WTC11 (cell line): ENCODE data around the gene BLOC1S3. TPM values are rescaled to one million over a fixed set of nuclear protein-coding genes. Genes with fewer than 3 reads are reported as not detected.

ENCODE experiments used
- ATAC-seq: fragments of 200-7000 bp; cut with Tn5 transposase; 2 replicates; pipeline ENCODE4 v1.10.0; 2021; ENCODE audit warnings: mild to moderate bottlenecking, moderate library complexity
- CTCF ChIA-PET: fragments of 300-600 bp; sonication (Branson Sonifier 250); formaldehyde crosslinking; loops from one replicate; lab custom pipeline; 2021; ENCODE audit warnings: antibody characterized with exemption; lab: Charles Lee
- POLR2A ChIA-PET: fragments of 350-600 bp; sonication (Branson Sonifier 250); formaldehyde crosslinking; loops from one replicate; lab custom pipeline; 2021; ENCODE audit warnings: antibody characterized with exemption; lab: Charles Lee
- DNase-seq: peaks from one replicate; pipeline ENCODE4 v3.0.0; 2021; ENCODE audit warnings: low spot score
- H3K27ac Mint-ChIP-seq: 2 replicates; pipeline ENCODE4 v1.8.0; 2021; ENCODE audit warnings: mixed read lengths
- H3K27me3 Mint-ChIP-seq: 2 replicates; pipeline ENCODE4 v1.8.0; 2021; ENCODE audit warnings: low read depth, mild to moderate bottlenecking, moderate library complexity, mixed read lengths
- H3K36me3 Mint-ChIP-seq: 2 replicates; pipeline ENCODE4 v1.8.0; 2021; ENCODE audit warnings: mixed read lengths
- H3K4me1 Mint-ChIP-seq: 2 replicates; pipeline ENCODE4 v1.8.0; 2022; ENCODE audit warnings: mixed read lengths
- H3K4me3 Mint-ChIP-seq: 2 replicates; pipeline ENCODE4 v1.8.0; 2021; ENCODE audit warnings: mild to moderate bottlenecking, moderate library complexity, mixed read lengths
- H3K9me3 Mint-ChIP-seq: 2 replicates; pipeline ENCODE4 v1.8.0; 2021; ENCODE audit warnings: mixed read lengths
- CBFB ChIP-seq: sonication (generic); formaldehyde crosslinking; IDR thresholded peaks from 2 replicates; pipeline ENCODE4 v1.8.1; 2022; ENCODE audit warnings: mild to moderate bottlenecking, low read depth, missing genetic modification reagents
- CREM ChIP-seq: sonication (generic); formaldehyde crosslinking; IDR thresholded peaks from 2 replicates; pipeline ENCODE4 v1.8.1; 2022; ENCODE audit warnings: mild to moderate bottlenecking, missing genetic modification reagents, moderate library complexity
- ELF4 ChIP-seq: sonication (generic); formaldehyde crosslinking; IDR thresholded peaks from 2 replicates; pipeline ENCODE4 v1.8.1; 2022; ENCODE audit warnings: low read depth, mild to moderate bottlenecking, moderate library complexity, missing genetic modification reagents
- ESRRA ChIP-seq: sonication (generic); formaldehyde crosslinking; IDR thresholded peaks from 2 replicates; pipeline ENCODE4 v1.8.1; 2022; ENCODE audit warnings: mild to moderate bottlenecking, missing genetic modification reagents, borderline replicate concordance
- GRHL2 ChIP-seq: fragments of 250-450 bp; sonication (Bioruptor Pico); IDR thresholded peaks from 2 replicates; pipeline ENCODE4 v1.8.0; 2022; ENCODE audit warnings: mild to moderate bottlenecking, moderate library complexity; ENCODE audit not compliant: insufficient replicate concordance, severe bottlenecking
- MXD4 ChIP-seq: fragments of 250-450 bp; sonication (Bioruptor Pico); IDR thresholded peaks from 2 replicates; pipeline ENCODE4 v1.8.0; 2021; ENCODE audit warnings: mild to moderate bottlenecking, moderate library complexity, borderline replicate concordance
- MYBL2 ChIP-seq: sonication (generic); formaldehyde crosslinking; IDR thresholded peaks from 2 replicates; pipeline ENCODE4 v1.8.1; 2023; ENCODE audit warnings: mild to moderate bottlenecking, moderate library complexity, missing genetic modification reagents
- SP1 ChIP-seq: sonication (generic); formaldehyde crosslinking; conservative IDR thresholded peaks from 2 replicates; pipeline ENCODE4 v1.8.1; 2022; ENCODE audit warnings: missing genetic modification reagents
- TP53 ChIP-seq: sonication (generic); formaldehyde crosslinking; IDR thresholded peaks from 2 replicates; pipeline ENCODE4 v1.8.1; 2023; ENCODE audit warnings: mild to moderate bottlenecking, missing genetic modification reagents
- total RNA-seq: library from RNA; stranded (reverse); gene quantifications from 3 replicates; pipeline ENCODE4 v1.2.3, GENCODE V29; 2021
- TF ChIP-seq, protein P1 (sequence below): sonication (generic); formaldehyde crosslinking; IDR thresholded peaks from 2 replicates; pipeline ENCODE4 v1.8.0; 2022; ENCODE audit warnings: mild to moderate bottlenecking, missing genetic modification reagents
- TF ChIP-seq, protein P2 (sequence below): sonication (generic); formaldehyde crosslinking; IDR thresholded peaks from 2 replicates; pipeline ENCODE4 v1.8.0; 2022; ENCODE audit warnings: mild to moderate bottlenecking, missing genetic modification reagents
- TF ChIP-seq, protein P3 (sequence below): sonication (generic); formaldehyde crosslinking; IDR thresholded peaks from 2 replicates; pipeline ENCODE4 v1.8.1; 2023; ENCODE audit warnings: mild to moderate bottlenecking, missing genetic modification reagents
- TF ChIP-seq, protein P4 (sequence below): fragments of 250-450 bp; sonication (Bioruptor Pico); IDR thresholded peaks from 2 replicates; pipeline ENCODE4 v2.1.2; 2022; ENCODE audit warnings: mild to moderate bottlenecking, moderate library complexity
- TF ChIP-seq, protein P5 (sequence below): sonication (generic); formaldehyde crosslinking; IDR thresholded peaks from 2 replicates; pipeline ENCODE4 v1.8.1; 2023; ENCODE audit warnings: mild to moderate bottlenecking, missing genetic modification reagents, moderate library complexity
- TF ChIP-seq, protein P6 (sequence below): sonication (generic); formaldehyde crosslinking; IDR thresholded peaks from 2 replicates; pipeline ENCODE4 v1.8.1; 2023; ENCODE audit warnings: mild to moderate bottlenecking, missing genetic modification reagents, moderate library complexity
- TF ChIP-seq, protein P7 (sequence below): sonication (generic); formaldehyde crosslinking; IDR thresholded peaks from 2 replicates; pipeline ENCODE4 v1.8.0; 2023; ENCODE audit warnings: mild to moderate bottlenecking, missing genetic modification reagents
- TF ChIP-seq, protein P8 (sequence below): fragments of 250-450 bp; sonication (Bioruptor Pico); IDR thresholded peaks from 2 replicates; pipeline ENCODE4 v1.9.0; 2021; ENCODE audit warnings: moderate library complexity, mild to moderate bottlenecking, inconsistent platforms, borderline replicate concordance

BLOC1S3 gene
- total RNA-seq, 1 experiment from 2014 or later: 10.0 TPM

DNA sequence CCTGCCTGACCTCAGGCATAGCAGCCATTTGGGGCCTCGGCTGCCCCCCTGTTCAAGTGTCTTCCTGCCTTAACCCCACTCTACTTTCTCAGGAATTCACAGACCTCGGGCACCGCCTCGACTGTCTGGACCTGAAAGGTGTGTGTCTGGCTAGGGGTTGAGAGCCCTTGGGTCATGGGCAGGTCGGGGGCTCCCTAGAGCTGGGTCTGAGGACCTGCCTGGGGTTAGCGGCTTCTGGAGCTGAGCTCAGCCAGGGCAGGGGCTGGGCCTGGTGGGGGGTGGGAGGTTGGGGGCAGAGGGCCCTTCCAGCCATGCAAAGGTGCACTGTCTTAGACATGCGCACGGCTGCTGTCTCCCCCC is 38.5 kb upstream of the BLOC1S3 start:
- Mint-ChIP-seq H3K27ac (peak overlapping the region; percentile 65; the same call in 1 of the 2 replicates), H3K36me3 (peaks cover 10% of the 10 kb centered on the region), H3K4me1 (peaks cover 25% of the 10 kb centered on the region), H3K4me3 (no peak overlapping the region), H3K27me3 (no peaks in the 10 kb centered on the region), H3K9me3 (no peaks in the 10 kb centered on the region)
- TF ChIP-seq TP53: no peak
- TF ChIP-seq, protein P1, sequence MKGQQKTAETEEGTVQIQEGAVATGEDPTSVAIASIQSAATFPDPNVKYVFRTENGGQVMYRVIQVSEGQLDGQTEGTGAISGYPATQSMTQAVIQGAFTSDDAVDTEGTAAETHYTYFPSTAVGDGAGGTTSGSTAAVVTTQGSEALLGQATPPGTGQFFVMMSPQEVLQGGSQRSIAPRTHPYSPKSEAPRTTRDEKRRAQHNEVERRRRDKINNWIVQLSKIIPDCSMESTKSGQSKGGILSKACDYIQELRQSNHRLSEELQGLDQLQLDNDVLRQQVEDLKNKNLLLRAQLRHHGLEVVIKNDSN: no peak
- TF ChIP-seq, protein P2, sequence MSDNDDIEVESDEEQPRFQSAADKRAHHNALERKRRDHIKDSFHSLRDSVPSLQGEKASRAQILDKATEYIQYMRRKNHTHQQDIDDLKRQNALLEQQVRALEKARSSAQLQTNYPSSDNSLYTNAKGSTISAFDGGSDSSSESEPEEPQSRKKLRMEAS (CRISPR knock-in tag): no peak
- no peak for TF ChIP-seq MXD4 (CRISPR knock-in tag)
- TF ChIP-seq ELF4 (CRISPR knock-in tag): no peak
- no peak for TF ChIP-seq SP1 (CRISPR knock-in tag)
- ChIA-PET CTCF (interaction anchor here (0.9 kb wide), 1 partner anchor 17 kb away, joined by 3 read pairs; no protein-coding TSS in a partner anchor), POLR2A (no interaction called here)
- DNase-seq (no peak), ATAC-seq (no peak)

DNA sequence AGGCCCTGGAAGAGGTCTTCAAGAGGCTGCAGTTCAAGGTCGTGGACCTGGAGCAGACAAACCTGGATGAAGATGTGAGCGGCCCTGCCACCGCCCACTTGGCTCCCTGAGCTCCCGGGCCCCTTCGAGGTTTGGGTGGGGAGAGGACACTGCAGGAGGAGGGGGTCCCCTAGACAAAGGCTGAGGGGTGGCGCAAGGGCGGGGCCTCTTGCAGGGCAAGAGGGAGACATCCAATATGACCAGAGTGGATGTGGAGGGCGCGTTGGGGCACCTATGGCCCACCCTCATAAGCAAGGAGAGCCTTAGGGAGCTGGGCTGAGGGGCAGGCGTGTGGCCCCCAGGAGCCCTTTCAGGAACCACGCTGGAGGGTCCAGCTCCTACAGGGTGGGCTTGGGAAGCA is 38.1 kb upstream of the BLOC1S3 start:
- Mint-ChIP-seq H3K27ac (peak overlapping the region; percentile 74), H3K36me3 (peaks cover 10% of the 10 kb centered on the region), H3K4me1 (peaks cover 25% of the 10 kb centered on the region), H3K27me3 (no peaks in the 10 kb centered on the region), H3K9me3 (no peaks in the 10 kb centered on the region), H3K4me3 (no peak overlapping the region)
- CTCF ChIA-PET: interaction anchor here (0.9 kb wide), 1 partner anchor 17 kb away, joined by 3 read pairs; no protein-coding TSS in a partner anchor
- POLR2A ChIA-PET: no interaction called here
- DNase-seq: no peak
- TF ChIP-seq, protein P1: no peak
- TF ChIP-seq, protein P3, sequence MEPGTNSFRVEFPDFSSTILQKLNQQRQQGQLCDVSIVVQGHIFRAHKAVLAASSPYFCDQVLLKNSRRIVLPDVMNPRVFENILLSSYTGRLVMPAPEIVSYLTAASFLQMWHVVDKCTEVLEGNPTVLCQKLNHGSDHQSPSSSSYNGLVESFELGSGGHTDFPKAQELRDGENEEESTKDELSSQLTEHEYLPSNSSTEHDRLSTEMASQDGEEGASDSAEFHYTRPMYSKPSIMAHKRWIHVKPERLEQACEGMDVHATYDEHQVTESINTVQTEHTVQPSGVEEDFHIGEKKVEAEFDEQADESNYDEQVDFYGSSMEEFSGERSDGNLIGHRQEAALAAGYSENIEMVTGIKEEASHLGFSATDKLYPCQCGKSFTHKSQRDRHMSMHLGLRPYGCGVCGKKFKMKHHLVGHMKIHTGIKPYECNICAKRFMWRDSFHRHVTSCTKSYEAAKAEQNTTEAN (CRISPR knock-in tag): no peak
- no peak for TF ChIP-seq CBFB
- TF ChIP-seq GRHL2: no peak
- TF ChIP-seq, protein P4, sequence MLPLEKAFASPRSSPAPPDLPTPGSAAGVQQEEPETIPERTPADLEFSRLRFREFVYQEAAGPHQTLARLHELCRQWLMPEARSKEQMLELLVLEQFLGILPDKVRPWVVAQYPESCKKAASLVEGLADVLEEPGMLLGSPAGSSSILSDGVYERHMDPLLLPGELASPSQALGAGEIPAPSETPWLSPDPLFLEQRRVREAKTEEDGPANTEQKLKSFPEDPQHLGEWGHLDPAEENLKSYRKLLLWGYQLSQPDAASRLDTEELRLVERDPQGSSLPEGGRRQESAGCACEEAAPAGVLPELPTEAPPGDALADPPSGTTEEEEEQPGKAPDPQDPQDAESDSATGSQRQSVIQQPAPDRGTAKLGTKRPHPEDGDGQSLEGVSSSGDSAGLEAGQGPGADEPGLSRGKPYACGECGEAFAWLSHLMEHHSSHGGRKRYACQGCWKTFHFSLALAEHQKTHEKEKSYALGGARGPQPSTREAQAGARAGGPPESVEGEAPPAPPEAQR (CRISPR knock-in tag): no peak
- ATAC-seq: no peak

DNA sequence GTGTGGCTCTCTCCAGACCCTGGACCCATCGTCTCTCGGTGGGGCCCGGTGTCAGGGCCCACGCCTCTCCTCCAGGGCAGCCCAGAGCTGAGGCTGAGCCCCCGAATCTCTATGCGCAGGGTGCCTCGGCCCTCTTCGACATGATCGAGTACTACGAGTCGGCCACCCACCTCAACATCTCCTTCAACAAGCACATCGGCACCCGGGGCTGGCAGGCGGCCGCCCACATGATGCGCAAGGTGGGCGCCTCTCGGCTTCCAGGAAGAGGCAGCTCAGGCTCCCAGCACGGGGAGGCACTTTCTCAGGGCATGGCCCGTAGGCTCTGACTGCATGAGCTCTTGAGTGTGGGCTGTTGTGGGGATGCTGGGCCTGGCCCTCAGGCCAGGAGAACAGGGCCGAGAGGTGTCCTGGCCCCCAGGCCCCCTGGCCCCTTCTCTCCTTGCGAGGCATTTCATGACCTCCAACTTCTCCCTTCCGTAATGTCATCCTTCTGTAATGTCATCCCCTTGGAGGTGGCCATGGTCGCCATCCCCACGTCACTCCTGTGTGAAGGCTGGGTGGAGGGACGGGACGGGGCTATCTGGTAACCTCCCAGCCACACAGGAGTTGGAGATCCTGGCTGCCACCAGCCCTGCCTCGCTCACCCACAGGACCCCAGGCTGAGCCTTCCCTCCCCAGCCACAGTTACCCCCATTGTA is 37.2 kb upstream of the BLOC1S3 start:
- H3K27ac Mint-ChIP-seq: no peak overlapping the region; the same call in 1 of the 2 replicates
- TF ChIP-seq CREM (CRISPR knock-in tag): no peak
- TF ChIP-seq MYBL2 (CRISPR knock-in tag): no peak
- TF ChIP-seq, protein P5, sequence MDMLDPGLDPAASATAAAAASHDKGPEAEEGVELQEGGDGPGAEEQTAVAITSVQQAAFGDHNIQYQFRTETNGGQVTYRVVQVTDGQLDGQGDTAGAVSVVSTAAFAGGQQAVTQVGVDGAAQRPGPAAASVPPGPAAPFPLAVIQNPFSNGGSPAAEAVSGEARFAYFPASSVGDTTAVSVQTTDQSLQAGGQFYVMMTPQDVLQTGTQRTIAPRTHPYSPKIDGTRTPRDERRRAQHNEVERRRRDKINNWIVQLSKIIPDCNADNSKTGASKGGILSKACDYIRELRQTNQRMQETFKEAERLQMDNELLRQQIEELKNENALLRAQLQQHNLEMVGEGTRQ (CRISPR knock-in tag): no peak
- TF ChIP-seq ESRRA: no peak
- TF ChIP-seq, protein P6, sequence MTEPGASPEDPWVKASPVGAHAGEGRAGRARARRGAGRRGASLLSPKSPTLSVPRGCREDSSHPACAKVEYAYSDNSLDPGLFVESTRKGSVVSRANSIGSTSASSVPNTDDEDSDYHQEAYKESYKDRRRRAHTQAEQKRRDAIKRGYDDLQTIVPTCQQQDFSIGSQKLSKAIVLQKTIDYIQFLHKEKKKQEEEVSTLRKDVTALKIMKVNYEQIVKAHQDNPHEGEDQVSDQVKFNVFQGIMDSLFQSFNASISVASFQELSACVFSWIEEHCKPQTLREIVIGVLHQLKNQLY (CRISPR knock-in tag): no peak
- TF ChIP-seq, protein P7, sequence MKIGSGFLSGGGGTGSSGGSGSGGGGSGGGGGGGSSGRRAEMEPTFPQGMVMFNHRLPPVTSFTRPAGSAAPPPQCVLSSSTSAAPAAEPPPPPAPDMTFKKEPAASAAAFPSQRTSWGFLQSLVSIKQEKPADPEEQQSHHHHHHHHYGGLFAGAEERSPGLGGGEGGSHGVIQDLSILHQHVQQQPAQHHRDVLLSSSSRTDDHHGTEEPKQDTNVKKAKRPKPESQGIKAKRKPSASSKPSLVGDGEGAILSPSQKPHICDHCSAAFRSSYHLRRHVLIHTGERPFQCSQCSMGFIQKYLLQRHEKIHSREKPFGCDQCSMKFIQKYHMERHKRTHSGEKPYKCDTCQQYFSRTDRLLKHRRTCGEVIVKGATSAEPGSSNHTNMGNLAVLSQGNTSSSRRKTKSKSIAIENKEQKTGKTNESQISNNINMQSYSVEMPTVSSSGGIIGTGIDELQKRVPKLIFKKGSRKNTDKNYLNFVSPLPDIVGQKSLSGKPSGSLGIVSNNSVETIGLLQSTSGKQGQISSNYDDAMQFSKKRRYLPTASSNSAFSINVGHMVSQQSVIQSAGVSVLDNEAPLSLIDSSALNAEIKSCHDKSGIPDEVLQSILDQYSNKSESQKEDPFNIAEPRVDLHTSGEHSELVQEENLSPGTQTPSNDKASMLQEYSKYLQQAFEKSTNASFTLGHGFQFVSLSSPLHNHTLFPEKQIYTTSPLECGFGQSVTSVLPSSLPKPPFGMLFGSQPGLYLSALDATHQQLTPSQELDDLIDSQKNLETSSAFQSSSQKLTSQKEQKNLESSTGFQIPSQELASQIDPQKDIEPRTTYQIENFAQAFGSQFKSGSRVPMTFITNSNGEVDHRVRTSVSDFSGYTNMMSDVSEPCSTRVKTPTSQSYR (CRISPR knock-in tag): no peak
- TF ChIP-seq, protein P8, sequence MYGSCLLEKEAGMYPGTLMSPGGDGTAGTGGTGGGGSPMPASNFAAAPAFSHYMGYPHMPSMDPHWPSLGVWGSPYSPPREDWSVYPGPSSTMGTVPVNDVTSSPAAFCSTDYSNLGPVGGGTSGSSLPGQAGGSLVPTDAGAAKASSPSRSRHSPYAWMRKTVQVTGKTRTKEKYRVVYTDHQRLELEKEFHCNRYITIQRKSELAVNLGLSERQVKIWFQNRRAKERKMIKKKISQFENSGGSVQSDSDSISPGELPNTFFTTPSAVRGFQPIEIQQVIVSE (CRISPR knock-in tag): no peak
- no peaks in the 10 kb centered on the region for H3K27me3 Mint-ChIP-seq

More for the DNA sequence above, 37.2 kb upstream of the BLOC1S3 start:
- ATAC-seq (no peak), DNase-seq (no peak)
- H3K4me1 Mint-ChIP-seq: peaks cover 18% of the 10 kb centered on the region
- H3K4me3 Mint-ChIP-seq: no peak overlapping the region
- H3K9me3 Mint-ChIP-seq: no peaks in the 10 kb centered on the region
- CTCF ChIA-PET: interaction anchor here (1.1 kb wide), 2 partner anchors 15 to 23 kb away, joined by 3 to 4 read pairs; no protein-coding TSS in a partner anchor
- H3K36me3 Mint-ChIP-seq: peaks cover 10% of the 10 kb centered on the region
- POLR2A ChIA-PET: no interaction called here
